ENCODE data around the gene KYAT1. TPM values are rescaled to one million over a fixed set of nuclear protein-coding genes. Genes with fewer than 3 reads are reported as not detected.
A peak's percentile ranks its signal among the peaks of the same experiment; 100 is the strongest.

The KYAT1 gene
- polyA plus RNA-seq, 4 donors = 4.1 to 7.5 (median 5.2) TPM

GRCh38 chr9:128835246-128836210 lies 46.2 kb downstream of the KYAT1 start:
- Histone ChIP-seq H3K9me3 (ENCODE audit: control insufficient read depth in 2 of 2, insufficient read depth in 1 of 2, low read depth in 1 of 2, low read length in 1 of 2) (no peaks in the 10 kb centered on the region), H3K4me1 (ENCODE audit: control insufficient read depth in 3 of 3, insufficient read depth in 2 of 3, low read depth in 1 of 3, low read length in 2 of 3) (peaks cover 0 to 14% (median 0%) of the 10 kb centered on the region in 3 donors), H3K27ac (ENCODE audit: low read depth in 1 of 3, low read length in 2 of 3) (no peak overlapping the region), H3K27me3 (ENCODE audit: control insufficient read depth in 3 of 3, insufficient read depth in 3 of 3, low read length in 3 of 3) (no peaks in the 10 kb centered on the region), H3K4me3 (ENCODE audit: low read depth in 1 of 3, low read length in 3 of 3) (no peak overlapping the region), H3K36me3 (ENCODE audit: control insufficient read depth in 3 of 3, insufficient read depth in 2 of 3, low read depth in 1 of 3, low read length in 3 of 3) (peaks cover 0 to 44% (median 0%) of the 10 kb centered on the region in 3 donors)
- WGBS, 3 donors = 93 to 96% (median 95%) methylated on average over 27 to 28 of the region's 28 CpGs
- no peak for FAIRE-seq
- DNase-seq = no peak

- FAIRE-seq (no peak), DNase-seq (no peak)
- WGBS, 3 donors = 95 to 99% (median 96%) methylated on average over 10 of the region's 10 CpGs
- no peaks in the 10 kb centered on the region for H3K27me3 ChIP-seq (ENCODE audit: control insufficient read depth in 3 of 3, insufficient read depth in 3 of 3, low read length in 3 of 3)
- H3K4me3 ChIP-seq (ENCODE audit: low read depth in 1 of 3, low read length in 3 of 3) = no peak overlapping the region
- H3K9me3 ChIP-seq (ENCODE audit: control insufficient read depth in 2 of 2, insufficient read depth in 1 of 2, low read depth in 1 of 2, low read length in 1 of 2) = no peaks in the 10 kb centered on the region
- H3K36me3 ChIP-seq (ENCODE audit: control insufficient read depth in 3 of 3, insufficient read depth in 2 of 3, low read depth in 1 of 3, low read length in 3 of 3) = peaks cover 0 to 41% (median 0%) of the 10 kb centered on the region in 3 donors
- H3K4me1 ChIP-seq (ENCODE audit: control insufficient read depth in 3 of 3, insufficient read depth in 2 of 3, low read depth in 1 of 3, low read length in 2 of 3) = peaks cover 0 to 24% (median 0%) of the 10 kb centered on the region in 3 donors
- no peak overlapping the region for H3K27ac ChIP-seq (ENCODE audit: low read depth in 1 of 3, low read length in 2 of 3)
Measured at GRCh38 chr9:128833696-128834095, 48.1 kb downstream of the KYAT1 start.

GRCh38 chr9:128829477-128830251 lies 52.1 kb downstream of the KYAT1 start, which contains the start of gene SPOUT1:
Gene SPOUT1 (minus strand): TSS chr9:128829794. CDS start chr9:128829780, 14 bp downstream.
- WGBS, 3 donors = 0 to 1% (median 0%) methylated on average over 32 to 56 of the region's 56 CpGs
- Histone ChIP-seq H3K4me1 (ENCODE audit: control insufficient read depth in 3 of 3, insufficient read depth in 2 of 3, low read depth in 1 of 3, low read length in 2 of 3) (peaks cover 0 to 14% (median 0%) of the 10 kb centered on the region in 3 donors), H3K27me3 (ENCODE audit: control insufficient read depth in 3 of 3, insufficient read depth in 3 of 3, low read length in 3 of 3) (no peaks in the 10 kb centered on the region), H3K27ac (ENCODE audit: low read depth in 1 of 3, low read length in 2 of 3) (peak within 1 kb of the TSS in 1 of 3 donors; percentile 81), H3K9me3 (ENCODE audit: control insufficient read depth in 2 of 2, insufficient read depth in 1 of 2, low read depth in 1 of 2, low read length in 1 of 2) (no peaks in the 10 kb centered on the region), H3K36me3 (ENCODE audit: control insufficient read depth in 3 of 3, insufficient read depth in 2 of 3, low read depth in 1 of 3, low read length in 3 of 3) (peaks cover 0 to 57% (median 3%) of the 10 kb centered on the region in 3 donors), H3K4me3 (ENCODE audit: low read depth in 1 of 3, low read length in 3 of 3) (peak within 1 kb of the TSS; percentile 71 to 96 (median 82))
- DNase-seq (peak; percentile 94 to 97), FAIRE-seq (no peak)

GRCh38 chr9:128828719-128829452 lies 52.9 kb downstream of the KYAT1 start:
- Histone ChIP-seq H3K27ac (ENCODE audit: low read depth in 1 of 3, low read length in 2 of 3) (peak overlapping the region in 1 of 3 donors; percentile 81), H3K4me3 (ENCODE audit: low read depth in 1 of 3, low read length in 3 of 3) (peak overlapping the region; percentile 71 to 96 (median 82)), H3K9me3 (ENCODE audit: control insufficient read depth in 2 of 2, insufficient read depth in 1 of 2, low read depth in 1 of 2, low read length in 1 of 2) (no peaks in the 10 kb centered on the region), H3K27me3 (ENCODE audit: control insufficient read depth in 3 of 3, insufficient read depth in 3 of 3, low read length in 3 of 3) (no peaks in the 10 kb centered on the region), H3K36me3 (ENCODE audit: control insufficient read depth in 3 of 3, insufficient read depth in 2 of 3, low read depth in 1 of 3, low read length in 3 of 3) (peaks cover 3 to 60% (median 5%) of the 10 kb centered on the region in 3 donors), H3K4me1 (ENCODE audit: control insufficient read depth in 3 of 3, insufficient read depth in 2 of 3, low read depth in 1 of 3, low read length in 2 of 3) (peaks cover 0 to 14% (median 0%) of the 10 kb centered on the region in 3 donors)
- WGBS, 3 donors = 31 to 34% (median 32%) methylated on average over 18 of the region's 18 CpGs
- no peak for DNase-seq
- no peak for FAIRE-seq

- Histone ChIP-seq H3K36me3 (ENCODE audit: control insufficient read depth in 3 of 3, insufficient read depth in 2 of 3, low read depth in 1 of 3, low read length in 3 of 3) (peaks cover 5 to 61% (median 6%) of the 10 kb centered on the region in 3 donors), H3K4me1 (ENCODE audit: control insufficient read depth in 3 of 3, insufficient read depth in 2 of 3, low read depth in 1 of 3, low read length in 2 of 3) (peaks cover 0 to 14% (median 0%) of the 10 kb centered on the region in 3 donors), H3K27me3 (ENCODE audit: control insufficient read depth in 3 of 3, insufficient read depth in 3 of 3, low read length in 3 of 3) (no peaks in the 10 kb centered on the region), H3K4me3 (ENCODE audit: low read depth in 1 of 3, low read length in 3 of 3) (peak overlapping the region in 1 of 3 donors; percentile 96), H3K9me3 (ENCODE audit: control insufficient read depth in 2 of 2, insufficient read depth in 1 of 2, low read depth in 1 of 2, low read length in 1 of 2) (no peaks in the 10 kb centered on the region), H3K27ac (ENCODE audit: low read depth in 1 of 3, low read length in 2 of 3) (no peak overlapping the region)
- DNase-seq (no peak), FAIRE-seq (no peak)
- 88 to 93% (median 92%) methylated on average over 8 of the region's 8 CpGs for WGBS, 3 donors
Measured at GRCh38 chr9:128828267-128828666, 53.5 kb downstream of the KYAT1 start.

GRCh38 chr9:128825923-128826700 lies 55.6 kb downstream of the KYAT1 start:
- no peak for FAIRE-seq
- H3K9me3 ChIP-seq (ENCODE audit: control insufficient read depth in 2 of 2, insufficient read depth in 1 of 2, low read depth in 1 of 2, low read length in 1 of 2) = no peaks in the 10 kb centered on the region
- 95 to 97% (median 96%) methylated on average over 21 to 22 of the region's 22 CpGs for WGBS, 3 donors
- no peak for DNase-seq
- no peak overlapping the region for H3K27ac ChIP-seq (ENCODE audit: low read depth in 1 of 3, low read length in 2 of 3)
- no peak overlapping the region for H3K4me3 ChIP-seq (ENCODE audit: low read depth in 1 of 3, low read length in 3 of 3)
- H3K4me1 ChIP-seq (ENCODE audit: control insufficient read depth in 3 of 3, insufficient read depth in 2 of 3, low read depth in 1 of 3, low read length in 2 of 3) = peaks cover 0 to 14% (median 0%) of the 10 kb centered on the region in 3 donors
- H3K27me3 ChIP-seq (ENCODE audit: control insufficient read depth in 3 of 3, insufficient read depth in 3 of 3, low read length in 3 of 3) = no peaks in the 10 kb centered on the region
- peaks cover 11 to 73% (median 15%) of the 10 kb centered on the region in 3 donors for H3K36me3 ChIP-seq (ENCODE audit: control insufficient read depth in 3 of 3, insufficient read depth in 2 of 3, low read depth in 1 of 3, low read length in 3 of 3)

GRCh38 chr9:128824911-128825310 lies 56.8 kb downstream of the KYAT1 start:
- no peak for FAIRE-seq
- Histone ChIP-seq H3K36me3 (ENCODE audit: control insufficient read depth in 3 of 3, insufficient read depth in 2 of 3, low read depth in 1 of 3, low read length in 3 of 3) (peaks cover 11 to 85% (median 15%) of the 10 kb centered on the region in 3 donors), H3K9me3 (ENCODE audit: control insufficient read depth in 2 of 2, insufficient read depth in 1 of 2, low read depth in 1 of 2, low read length in 1 of 2) (no peaks in the 10 kb centered on the region), H3K4me3 (ENCODE audit: low read depth in 1 of 3, low read length in 3 of 3) (no peak overlapping the region), H3K27me3 (ENCODE audit: control insufficient read depth in 3 of 3, insufficient read depth in 3 of 3, low read length in 3 of 3) (no peaks in the 10 kb centered on the region), H3K27ac (ENCODE audit: low read depth in 1 of 3, low read length in 2 of 3) (no peak overlapping the region), H3K4me1 (ENCODE audit: control insufficient read depth in 3 of 3, insufficient read depth in 2 of 3, low read depth in 1 of 3, low read length in 2 of 3) (peaks cover 0 to 18% (median under 1%) of the 10 kb centered on the region in 3 donors)
- 79 to 88% (median 82%) methylated on average over 7 of the region's 7 CpGs for WGBS, 3 donors
- no peak for DNase-seq
